ENCODE data around the gene CPXM2.

GRCh38 chr10:123809632-123810031 is 82.0 kb downstream of the CPXM2 start:
- TF ChIP-seq POLR2AphosphoS5 (IDR thresholded peaks at IDR 0.05; ENCODE audit: low read depth, low read length) (no peak), SPI1 (IDR thresholded peaks at IDR 0.05; ENCODE audit: low read depth, low read length) (no peak)
